Measurements from ENCODE around the gene IFT25. TPM values are rescaled to one million over a fixed set of nuclear protein-coding genes. Genes with fewer than 3 reads are reported as not detected.

Gene IFT25
- total RNA-seq, 1 donor from 2014 or later, result 41.0 TPM

- Mint-ChIP-seq H3K4me1 (peaks cover 9% of the 10 kb centered on the region), H3K4me3 (no peak overlapping the region), H3K27ac (no peak overlapping the region), H3K9me3 (no peaks in the 10 kb centered on the region), H3K36me3 (ENCODE audit: low read depth) (peaks cover 65% of the 10 kb centered on the region), H3K27me3 (no peaks in the 10 kb centered on the region)
- no peak for DNase-seq
- no peak for ATAC-seq (ENCODE audit: low read depth)
- TF ChIP-seq, protein P1, sequence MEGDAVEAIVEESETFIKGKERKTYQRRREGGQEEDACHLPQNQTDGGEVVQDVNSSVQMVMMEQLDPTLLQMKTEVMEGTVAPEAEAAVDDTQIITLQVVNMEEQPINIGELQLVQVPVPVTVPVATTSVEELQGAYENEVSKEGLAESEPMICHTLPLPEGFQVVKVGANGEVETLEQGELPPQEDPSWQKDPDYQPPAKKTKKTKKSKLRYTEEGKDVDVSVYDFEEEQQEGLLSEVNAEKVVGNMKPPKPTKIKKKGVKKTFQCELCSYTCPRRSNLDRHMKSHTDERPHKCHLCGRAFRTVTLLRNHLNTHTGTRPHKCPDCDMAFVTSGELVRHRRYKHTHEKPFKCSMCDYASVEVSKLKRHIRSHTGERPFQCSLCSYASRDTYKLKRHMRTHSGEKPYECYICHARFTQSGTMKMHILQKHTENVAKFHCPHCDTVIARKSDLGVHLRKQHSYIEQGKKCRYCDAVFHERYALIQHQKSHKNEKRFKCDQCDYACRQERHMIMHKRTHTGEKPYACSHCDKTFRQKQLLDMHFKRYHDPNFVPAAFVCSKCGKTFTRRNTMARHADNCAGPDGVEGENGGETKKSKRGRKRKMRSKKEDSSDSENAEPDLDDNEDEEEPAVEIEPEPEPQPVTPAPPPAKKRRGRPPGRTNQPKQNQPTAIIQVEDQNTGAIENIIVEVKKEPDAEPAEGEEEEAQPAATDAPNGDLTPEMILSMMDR (IDR thresholded peaks at IDR 0.05), result no peak
- intact Hi-C loops (cut with micrococcal nuclease), result no loop called here
- POLR2A ChIA-PET, result no interaction called here
- CTCF ChIA-PET, result interaction anchor here (0.8 to 3.1 kb wide), 2 partner anchors 11 to 76 kb away, joined by 3 to 13 read pairs; no protein-coding TSS in a partner anchor
These were observed 73.6 kb downstream of the IFT25 start for GRCh38 chr1:53871773-53872484.

Other genes starting within 250 kb of the IFT25 start
- gene GLIS1, start 206.5 kb downstream of the IFT25 start, total RNA-seq, result not detected in 2 replicates
- gene NDC1, start 107.4 kb downstream of the IFT25 start, total RNA-seq, result 10.6 and 14.0 TPM in 2 replicates
- gene YIPF1, start 55.9 kb downstream of the IFT25 start, total RNA-seq, result 16.6 and 18.5 TPM in 2 replicates
- gene DIO1, start 51.5 kb downstream of the IFT25 start, total RNA-seq, result not detected in 2 replicates
- gene LRRC42, start 651 bp upstream of the IFT25 start, total RNA-seq, result 13.8 and 14.6 TPM in 2 replicates
- not detected in 2 replicates for gene LDLRAD1, start 72.5 kb upstream of the IFT25 start, total RNA-seq
- gene TMEM59, start 107.5 kb upstream of the IFT25 start, total RNA-seq, result 103 and 123 TPM in 2 replicates
- gene TCEANC2, start 107.9 kb upstream of the IFT25 start, total RNA-seq, result 7.3 and 8.1 TPM in 2 replicates
- not detected in 2 replicates for gene CDCP2, start 207.3 kb upstream of the IFT25 start, total RNA-seq